GM18907 (cell line): Measurements from ENCODE around the gene CASP2.
A peak's percentile ranks its signal among the peaks of the same experiment; 100 is the strongest.
"Not testable (repeated sequence)": the region's sequence is repeated elsewhere in the genome, so short reads cannot be mapped to it uniquely, and the experiment has no call there.

Experiments
- ATAC-seq: cut with Tn5 transposase; IDR thresholded peaks from one replicate; pipeline ENCODE4 v1.9.1; 2021; ENCODE audit warnings: mild to moderate bottlenecking, moderate library complexity; ENCODE audit not compliant: unreplicated experiment

CASP2 gene

DNA sequence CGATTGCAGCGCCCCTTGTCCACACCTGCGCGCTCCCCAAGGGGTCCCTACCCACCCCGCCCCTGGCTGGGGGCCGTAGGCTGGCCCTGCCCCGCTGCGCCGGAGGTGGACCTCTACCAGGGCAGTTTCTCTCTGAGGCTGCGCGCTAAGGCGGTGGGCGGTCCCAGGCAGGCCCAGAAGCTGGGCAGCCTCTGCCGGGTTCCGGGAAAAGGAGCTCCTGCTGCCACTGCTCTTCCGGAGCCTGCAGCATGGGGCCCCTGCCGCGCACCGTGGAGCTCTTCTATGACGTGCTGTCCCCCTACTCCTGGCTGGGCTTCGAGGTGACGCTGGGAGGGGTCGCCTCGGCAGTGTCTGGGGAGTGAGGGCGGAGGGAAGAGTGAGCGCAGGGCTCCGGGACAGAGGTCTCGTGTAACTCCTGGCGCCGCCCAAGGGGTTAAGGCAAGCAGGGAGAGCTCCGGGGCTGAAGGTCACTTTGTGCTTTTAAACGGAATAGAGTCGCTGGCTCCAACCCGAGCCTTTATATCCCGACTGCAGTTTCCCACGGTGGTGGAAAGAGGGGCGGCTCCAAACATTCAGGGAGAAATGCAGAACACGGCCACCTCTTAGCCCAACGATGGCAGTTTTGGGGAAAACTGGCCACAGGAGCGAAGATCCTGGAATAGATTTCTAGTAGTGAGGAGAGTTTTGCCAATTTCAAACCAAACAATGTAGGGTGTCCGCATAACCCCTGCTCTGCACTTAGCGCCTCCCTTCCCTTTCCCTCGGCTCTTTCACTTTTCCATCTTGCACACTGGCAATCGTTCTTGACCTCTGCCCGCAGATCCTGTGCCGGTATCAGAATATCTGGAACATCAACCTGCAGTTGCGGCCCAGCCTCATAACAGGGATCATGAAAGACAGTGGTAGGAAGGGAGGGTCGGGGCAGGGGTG is 24.6 kb upstream of the CASP2 start, which contains the start of gene GSTK1:
Gene GSTK1, plus strand, starts transcription at position 176 of the 930 bp plus-strand sequence. Its CDS starts 73 bp downstream, at position 249.
- peak; percentile 99 for ATAC-seq

- ATAC-seq: not testable (repeated sequence)
Observed at GRCh38 chr7:143264196-143264568, 24.0 kb upstream of the CASP2 start.

GRCh38 chr7:143265017-143265693 is 23.0 kb upstream of the CASP2 start:
- no peak for ATAC-seq

GRCh38 chr7:143269251-143269650 is 18.9 kb upstream of the CASP2 start:
- no peak for ATAC-seq

- no peak for ATAC-seq
Observed at GRCh38 chr7:143271240-143271639, 16.9 kb upstream of the CASP2 start.

- ATAC-seq: no peak
Observed at GRCh38 chr7:143272871-143273270, 15.3 kb upstream of the CASP2 start.

DNA sequence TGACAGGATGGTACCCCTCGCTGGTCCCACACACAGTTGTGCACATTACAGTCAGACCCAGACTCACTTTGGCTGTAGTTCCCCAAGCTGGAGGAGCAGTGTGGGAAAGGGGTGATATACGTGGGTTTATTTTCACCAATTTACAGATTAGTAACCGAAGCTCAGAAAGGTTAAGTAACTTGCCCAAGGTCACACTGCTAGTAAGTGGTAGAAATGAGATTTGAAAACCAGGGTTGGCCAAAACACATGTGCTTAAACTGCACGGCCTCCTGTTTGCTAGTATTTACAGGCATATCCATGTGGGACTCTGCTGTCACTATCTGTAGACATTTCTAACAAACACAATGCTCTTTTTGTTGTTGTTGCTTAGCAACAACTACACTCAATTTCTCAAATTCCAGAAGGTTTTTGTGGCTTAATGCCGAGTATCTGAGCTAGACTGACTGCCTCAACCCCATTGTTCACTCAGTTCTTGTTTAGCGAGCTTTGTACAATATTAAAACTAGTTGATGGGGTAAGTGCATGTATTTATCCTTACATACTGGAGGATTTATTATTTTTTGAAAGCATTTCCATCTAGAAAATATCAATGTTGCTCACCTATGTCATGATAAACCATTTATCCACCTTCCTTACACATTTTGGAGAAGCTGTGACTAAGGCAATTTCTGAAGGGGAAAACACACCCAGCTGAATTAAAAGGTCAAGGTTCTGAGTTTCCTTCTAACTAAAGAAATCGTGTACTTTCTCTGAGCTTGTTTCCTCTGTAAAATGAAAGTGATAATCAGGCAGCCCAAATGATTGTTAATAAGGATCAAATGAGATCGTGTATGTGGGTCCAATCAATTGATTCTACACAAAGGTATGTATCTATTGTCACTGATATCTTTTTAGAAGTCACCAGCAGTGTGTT is 8.7 kb upstream of the CASP2 start:
- ATAC-seq: no peak

- no peak for ATAC-seq
Observed at GRCh38 chr7:143280160-143280559, 8.0 kb upstream of the CASP2 start.

GRCh38 chr7:143280566-143280965 is 7.6 kb upstream of the CASP2 start:
- ATAC-seq: no peak

DNA sequence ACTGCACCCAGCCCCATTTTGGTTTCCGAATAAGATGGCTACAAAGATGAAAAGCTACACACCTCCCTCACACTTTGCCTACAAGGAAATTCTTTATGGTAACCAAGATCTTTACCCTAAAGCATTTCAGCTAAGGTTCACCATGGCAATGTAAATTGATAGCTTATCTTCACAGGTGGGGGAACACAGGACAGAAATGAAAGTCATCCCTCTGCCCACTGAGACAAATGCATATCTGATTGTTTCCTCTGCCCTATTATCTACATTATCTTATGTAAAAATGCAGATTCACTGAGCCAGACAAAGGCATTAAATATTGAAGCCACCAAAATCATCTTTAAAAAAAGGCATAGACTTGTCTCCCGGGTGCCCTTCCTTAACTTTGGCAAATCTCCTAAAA is 6.6 kb upstream of the CASP2 start:
- ATAC-seq: no peak

GRCh38 chr7:143282124-143282523 is 6.0 kb upstream of the CASP2 start:
- ATAC-seq: no peak

- no peak for ATAC-seq
Observed at GRCh38 chr7:143283381-143283780, 4.8 kb upstream of the CASP2 start.

- no peak for ATAC-seq
Observed at GRCh38 chr7:143284591-143285469, 3.3 kb upstream of the CASP2 start, which contains the start of gene TMEM139. TMEM139 (plus strand) TSS chr7:143284958; CDS start chr7:143285958, 1,000 bp downstream.

DNA sequence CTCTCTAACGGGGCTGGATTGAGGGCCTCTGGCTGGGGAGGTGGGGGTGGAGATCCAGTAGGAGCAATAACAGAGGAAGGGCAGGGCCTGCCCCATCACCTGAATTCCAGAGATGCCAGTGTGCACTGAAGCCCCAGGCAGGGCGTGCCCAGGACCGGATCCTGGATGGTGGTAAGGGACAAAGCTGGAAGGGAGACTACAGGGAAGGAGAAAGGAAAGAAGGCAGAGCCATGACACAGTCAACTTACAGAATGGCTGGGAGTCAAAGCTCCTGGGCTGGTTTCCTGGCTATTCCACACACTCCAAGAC is 2.7 kb upstream of the CASP2 start:
- no peak for ATAC-seq

- ATAC-seq: no peak
Observed at GRCh38 chr7:143285806-143286521, 2.2 kb upstream of the CASP2 start.

DNA sequence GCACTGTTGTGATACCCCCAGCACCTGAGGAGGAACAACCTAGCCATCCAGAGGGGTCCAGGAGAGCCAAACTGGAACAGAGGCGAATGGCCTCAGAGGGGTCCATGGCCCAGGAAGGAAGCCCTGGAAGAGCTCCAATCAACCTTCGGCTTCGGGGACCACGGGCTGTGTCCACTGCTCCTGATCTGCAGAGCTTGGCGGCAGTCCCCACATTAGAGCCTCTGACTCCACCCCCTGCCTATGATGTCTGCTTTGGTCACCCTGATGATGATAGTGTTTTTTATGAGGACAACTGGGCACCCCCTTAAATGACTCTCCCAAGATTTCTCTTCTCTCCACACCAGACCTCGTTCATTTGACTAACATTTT is 1.6 kb upstream of the CASP2 start:
- ATAC-seq: no peak

DNA sequence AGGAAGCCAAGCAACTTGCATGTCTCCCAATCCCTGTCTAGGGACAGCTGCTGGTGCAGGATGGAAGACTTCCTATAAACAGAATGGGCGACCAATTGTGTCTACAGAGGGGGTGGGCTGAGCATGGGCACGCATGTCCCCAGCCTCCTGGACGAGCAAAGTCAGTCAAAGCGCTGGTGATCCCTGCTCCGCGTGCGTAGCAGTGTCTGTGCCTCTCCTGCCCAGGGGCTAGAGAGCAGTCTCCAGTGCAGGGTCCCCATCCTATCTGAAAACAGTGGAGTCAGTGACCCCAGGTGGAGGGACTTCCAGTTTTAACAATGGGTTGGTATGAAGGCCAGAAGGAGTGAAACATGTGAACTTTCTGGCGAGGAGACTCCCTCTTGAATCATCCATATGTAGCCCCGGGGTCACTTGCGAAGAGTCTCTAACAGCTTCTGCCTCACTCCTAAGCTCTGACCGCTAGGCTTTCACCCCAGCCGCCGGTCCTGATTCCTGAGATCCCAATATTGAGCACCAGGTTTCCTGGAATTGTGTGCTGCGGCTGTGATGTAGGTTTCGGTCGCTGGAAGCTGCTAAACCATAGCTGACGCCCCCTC is 714 bp upstream of the CASP2 start:
- no peak for ATAC-seq

GRCh38 chr7:143288836-143289235 is 685 bp downstream of the CASP2 start:
- ATAC-seq: no peak

DNA sequence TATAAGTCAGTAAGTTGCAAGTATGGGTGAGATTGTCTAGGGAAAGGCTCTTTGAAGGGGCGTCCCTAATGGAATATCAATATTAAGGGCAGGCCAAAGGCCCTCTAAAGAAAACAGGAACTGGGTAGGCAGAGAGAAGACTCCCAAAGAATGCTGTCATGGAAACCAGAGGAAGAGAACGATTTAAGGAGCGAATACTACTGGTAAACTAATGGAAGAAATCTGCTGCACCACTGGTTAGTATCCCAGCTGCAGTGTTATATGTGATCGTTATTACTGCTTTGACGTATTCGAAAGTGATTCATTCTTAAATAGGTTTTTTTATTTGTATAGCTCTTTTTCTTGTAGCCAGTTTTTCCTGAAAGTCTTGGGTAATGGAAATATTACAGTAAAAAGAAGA is 1.3 kb downstream of the CASP2 start:
- no peak for ATAC-seq
